ENCODE data around the gene BCL6B. TPM values are rescaled to one million over a fixed set of nuclear protein-coding genes. Genes with fewer than 3 reads are reported as not detected.

Gene BCL6B
- total RNA-seq, 1 experiment from 2014 or later, result 11.4 TPM

DNA sequence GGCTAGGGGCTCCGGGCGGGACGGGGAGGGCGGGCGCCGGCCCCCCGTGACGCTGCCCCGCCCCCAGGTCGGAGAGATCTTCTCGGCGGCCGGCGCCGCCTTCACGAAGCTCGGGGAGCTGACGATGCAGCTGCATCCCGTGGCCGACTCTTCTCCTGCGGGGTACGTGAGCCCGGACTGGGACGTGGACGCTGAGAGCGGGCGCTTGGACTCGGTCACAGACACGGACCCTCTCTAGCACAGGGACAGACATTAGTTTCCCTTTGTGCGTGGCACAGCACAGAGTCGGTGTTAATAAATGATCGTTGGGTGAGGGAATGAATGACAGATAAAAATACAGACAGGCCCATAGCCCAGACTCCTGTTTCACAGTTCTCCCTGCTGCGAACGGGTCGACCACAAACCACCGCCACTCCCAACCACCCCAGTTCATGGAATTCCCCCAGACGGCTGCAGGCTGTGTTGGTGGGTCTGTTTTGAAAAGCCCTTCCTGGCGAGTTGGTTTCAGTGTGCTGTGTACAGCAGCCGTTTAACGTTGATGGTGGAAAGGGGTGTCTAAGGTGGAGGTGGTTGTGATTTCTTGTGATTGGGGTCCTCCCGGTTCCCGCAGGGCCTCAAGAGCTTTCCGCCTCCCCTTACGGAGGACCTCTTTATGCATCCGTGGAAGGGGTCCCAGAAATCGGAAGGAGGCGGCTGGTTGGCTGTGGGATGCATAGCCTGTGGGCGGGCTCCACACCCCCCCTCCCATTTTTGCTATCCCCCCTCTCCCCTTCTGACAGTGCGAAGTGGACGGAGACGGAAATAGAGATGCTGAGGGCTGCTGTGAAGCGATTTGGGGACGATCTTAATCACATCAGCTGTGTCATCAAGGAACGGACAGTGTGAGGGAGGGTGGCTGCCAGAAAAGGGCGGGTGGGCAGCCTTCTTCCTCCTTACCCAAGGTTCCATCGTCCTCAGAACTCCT is 7.6 kb upstream of the BCL6B start (continued):
- TF ChIP-seq, protein P1, sequence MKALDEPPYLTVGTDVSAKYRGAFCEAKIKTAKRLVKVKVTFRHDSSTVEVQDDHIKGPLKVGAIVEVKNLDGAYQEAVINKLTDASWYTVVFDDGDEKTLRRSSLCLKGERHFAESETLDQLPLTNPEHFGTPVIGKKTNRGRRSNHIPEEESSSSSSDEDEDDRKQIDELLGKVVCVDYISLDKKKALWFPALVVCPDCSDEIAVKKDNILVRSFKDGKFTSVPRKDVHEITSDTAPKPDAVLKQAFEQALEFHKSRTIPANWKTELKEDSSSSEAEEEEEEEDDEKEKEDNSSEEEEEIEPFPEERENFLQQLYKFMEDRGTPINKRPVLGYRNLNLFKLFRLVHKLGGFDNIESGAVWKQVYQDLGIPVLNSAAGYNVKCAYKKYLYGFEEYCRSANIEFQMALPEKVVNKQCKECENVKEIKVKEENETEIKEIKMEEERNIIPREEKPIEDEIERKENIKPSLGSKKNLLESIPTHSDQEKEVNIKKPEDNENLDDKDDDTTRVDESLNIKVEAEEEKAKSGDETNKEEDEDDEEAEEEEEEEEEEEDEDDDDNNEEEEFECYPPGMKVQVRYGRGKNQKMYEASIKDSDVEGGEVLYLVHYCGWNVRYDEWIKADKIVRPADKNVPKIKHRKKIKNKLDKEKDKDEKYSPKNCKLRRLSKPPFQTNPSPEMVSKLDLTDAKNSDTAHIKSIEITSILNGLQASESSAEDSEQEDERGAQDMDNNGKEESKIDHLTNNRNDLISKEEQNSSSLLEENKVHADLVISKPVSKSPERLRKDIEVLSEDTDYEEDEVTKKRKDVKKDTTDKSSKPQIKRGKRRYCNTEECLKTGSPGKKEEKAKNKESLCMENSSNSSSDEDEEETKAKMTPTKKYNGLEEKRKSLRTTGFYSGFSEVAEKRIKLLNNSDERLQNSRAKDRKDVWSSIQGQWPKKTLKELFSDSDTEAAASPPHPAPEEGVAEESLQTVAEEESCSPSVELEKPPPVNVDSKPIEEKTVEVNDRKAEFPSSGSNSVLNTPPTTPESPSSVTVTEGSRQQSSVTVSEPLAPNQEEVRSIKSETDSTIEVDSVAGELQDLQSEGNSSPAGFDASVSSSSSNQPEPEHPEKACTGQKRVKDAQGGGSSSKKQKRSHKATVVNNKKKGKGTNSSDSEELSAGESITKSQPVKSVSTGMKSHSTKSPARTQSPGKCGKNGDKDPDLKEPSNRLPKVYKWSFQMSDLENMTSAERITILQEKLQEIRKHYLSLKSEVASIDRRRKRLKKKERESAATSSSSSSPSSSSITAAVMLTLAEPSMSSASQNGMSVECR (CRISPR knock-in tag; IDR thresholded peaks at IDR 0.05; ENCODE audit: borderline replicate concordance), result peak; percentile 12; the same call in 1 of the 2 replicates

DNA sequence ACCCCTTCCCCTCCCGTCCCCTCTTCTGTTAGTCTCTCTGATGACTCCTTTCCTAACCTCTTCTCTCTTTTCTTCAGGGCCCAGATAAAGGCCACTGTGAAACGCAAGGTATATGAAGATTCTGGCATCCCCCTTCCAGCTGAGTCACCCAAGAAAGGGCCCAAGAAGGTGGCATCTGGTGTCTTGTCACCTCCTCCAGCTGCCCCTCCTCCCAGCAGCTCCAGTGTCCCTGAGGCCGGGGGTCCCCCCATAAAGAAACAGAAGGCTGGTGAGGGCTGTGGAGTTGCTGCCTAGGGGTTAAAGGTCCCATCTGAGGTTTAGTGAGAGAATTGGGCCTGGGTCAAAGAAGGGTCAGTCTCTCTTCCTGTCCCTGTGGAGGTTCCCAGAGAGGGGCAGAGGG is 6.4 kb upstream of the BCL6B start:
- H3K36me3 Mint-ChIP-seq, result peaks cover 9% of the 10 kb centered on the region
- no peak for ATAC-seq
- peaks cover 58% of the 10 kb centered on the region for H3K4me1 Mint-ChIP-seq
- TF ChIP-seq MYBL2 (CRISPR knock-in tag; IDR thresholded peaks at IDR 0.05) (no peak), SMAD4 (CRISPR knock-in tag; IDR thresholded peaks at IDR 0.05) (no peak), ZNF416 (CRISPR knock-in tag; IDR thresholded peaks at IDR 0.05) (no peak), KAT7 (CRISPR knock-in tag; IDR thresholded peaks at IDR 0.05; ENCODE audit: borderline replicate concordance) (no peak), NR1H2 (CRISPR knock-in tag; IDR thresholded peaks at IDR 0.05) (no peak), NFE2L1 (CRISPR knock-in tag; IDR thresholded peaks at IDR 0.05) (no peak), ZNF396 (CRISPR knock-in tag; IDR thresholded peaks at IDR 0.05; ENCODE audit: borderline replicate concordance) (no peak), RORB (CRISPR knock-in tag; IDR thresholded peaks at IDR 0.05) (no peak)
- TF ChIP-seq, protein P2, sequence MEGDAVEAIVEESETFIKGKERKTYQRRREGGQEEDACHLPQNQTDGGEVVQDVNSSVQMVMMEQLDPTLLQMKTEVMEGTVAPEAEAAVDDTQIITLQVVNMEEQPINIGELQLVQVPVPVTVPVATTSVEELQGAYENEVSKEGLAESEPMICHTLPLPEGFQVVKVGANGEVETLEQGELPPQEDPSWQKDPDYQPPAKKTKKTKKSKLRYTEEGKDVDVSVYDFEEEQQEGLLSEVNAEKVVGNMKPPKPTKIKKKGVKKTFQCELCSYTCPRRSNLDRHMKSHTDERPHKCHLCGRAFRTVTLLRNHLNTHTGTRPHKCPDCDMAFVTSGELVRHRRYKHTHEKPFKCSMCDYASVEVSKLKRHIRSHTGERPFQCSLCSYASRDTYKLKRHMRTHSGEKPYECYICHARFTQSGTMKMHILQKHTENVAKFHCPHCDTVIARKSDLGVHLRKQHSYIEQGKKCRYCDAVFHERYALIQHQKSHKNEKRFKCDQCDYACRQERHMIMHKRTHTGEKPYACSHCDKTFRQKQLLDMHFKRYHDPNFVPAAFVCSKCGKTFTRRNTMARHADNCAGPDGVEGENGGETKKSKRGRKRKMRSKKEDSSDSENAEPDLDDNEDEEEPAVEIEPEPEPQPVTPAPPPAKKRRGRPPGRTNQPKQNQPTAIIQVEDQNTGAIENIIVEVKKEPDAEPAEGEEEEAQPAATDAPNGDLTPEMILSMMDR (IDR thresholded peaks at IDR 0.05), result no peak
- TF ChIP-seq, protein P3, sequence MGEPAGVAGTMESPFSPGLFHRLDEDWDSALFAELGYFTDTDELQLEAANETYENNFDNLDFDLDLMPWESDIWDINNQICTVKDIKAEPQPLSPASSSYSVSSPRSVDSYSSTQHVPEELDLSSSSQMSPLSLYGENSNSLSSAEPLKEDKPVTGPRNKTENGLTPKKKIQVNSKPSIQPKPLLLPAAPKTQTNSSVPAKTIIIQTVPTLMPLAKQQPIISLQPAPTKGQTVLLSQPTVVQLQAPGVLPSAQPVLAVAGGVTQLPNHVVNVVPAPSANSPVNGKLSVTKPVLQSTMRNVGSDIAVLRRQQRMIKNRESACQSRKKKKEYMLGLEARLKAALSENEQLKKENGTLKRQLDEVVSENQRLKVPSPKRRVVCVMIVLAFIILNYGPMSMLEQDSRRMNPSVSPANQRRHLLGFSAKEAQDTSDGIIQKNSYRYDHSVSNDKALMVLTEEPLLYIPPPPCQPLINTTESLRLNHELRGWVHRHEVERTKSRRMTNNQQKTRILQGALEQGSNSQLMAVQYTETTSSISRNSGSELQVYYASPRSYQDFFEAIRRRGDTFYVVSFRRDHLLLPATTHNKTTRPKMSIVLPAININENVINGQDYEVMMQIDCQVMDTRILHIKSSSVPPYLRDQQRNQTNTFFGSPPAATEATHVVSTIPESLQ (CRISPR knock-in tag; IDR thresholded peaks at IDR 0.05), result no peak
- TF ChIP-seq, protein P4, sequence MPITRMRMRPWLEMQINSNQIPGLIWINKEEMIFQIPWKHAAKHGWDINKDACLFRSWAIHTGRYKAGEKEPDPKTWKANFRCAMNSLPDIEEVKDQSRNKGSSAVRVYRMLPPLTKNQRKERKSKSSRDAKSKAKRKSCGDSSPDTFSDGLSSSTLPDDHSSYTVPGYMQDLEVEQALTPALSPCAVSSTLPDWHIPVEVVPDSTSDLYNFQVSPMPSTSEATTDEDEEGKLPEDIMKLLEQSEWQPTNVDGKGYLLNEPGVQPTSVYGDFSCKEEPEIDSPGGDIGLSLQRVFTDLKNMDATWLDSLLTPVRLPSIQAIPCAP (CRISPR knock-in tag; IDR thresholded peaks at IDR 0.05), result no peak
- TF ChIP-seq, protein P5, sequence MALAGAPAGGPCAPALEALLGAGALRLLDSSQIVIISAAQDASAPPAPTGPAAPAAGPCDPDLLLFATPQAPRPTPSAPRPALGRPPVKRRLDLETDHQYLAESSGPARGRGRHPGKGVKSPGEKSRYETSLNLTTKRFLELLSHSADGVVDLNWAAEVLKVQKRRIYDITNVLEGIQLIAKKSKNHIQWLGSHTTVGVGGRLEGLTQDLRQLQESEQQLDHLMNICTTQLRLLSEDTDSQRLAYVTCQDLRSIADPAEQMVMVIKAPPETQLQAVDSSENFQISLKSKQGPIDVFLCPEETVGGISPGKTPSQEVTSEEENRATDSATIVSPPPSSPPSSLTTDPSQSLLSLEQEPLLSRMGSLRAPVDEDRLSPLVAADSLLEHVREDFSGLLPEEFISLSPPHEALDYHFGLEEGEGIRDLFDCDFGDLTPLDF (CRISPR knock-in tag; IDR thresholded peaks at IDR 0.05), result no peak
- H3K27ac Mint-ChIP-seq, result no peak overlapping the region
- ChIA-PET POLR2A (interaction anchor here (0.5 kb wide), 1 partner anchor 50 kb away, joined by 3 read pairs; no protein-coding TSS in a partner anchor), CTCF (no interaction called here)
- no peaks in the 10 kb centered on the region for H3K9me3 Mint-ChIP-seq
- peaks cover 16% of the 10 kb centered on the region for H3K27me3 Mint-ChIP-seq (ENCODE audit: low read depth)
- peak overlapping the region; percentile 84 for H3K4me3 Mint-ChIP-seq
- DNase-seq (ENCODE audit: low spot score), result no peak

All from WTC11 (cell line).